Activated naive CD8-positive, alpha-beta T cell treated with anti-CD3 and anti-CD28 coated beads, Interleukin-2, amount 50 U/mL, for 24 hours (primary cell): Measurements from ENCODE around the gene SYCP2.

Experiments
- ATAC-seq: fragments of 150-1000 bp; cut with Tn5 transposase; one replicate; pipeline ENCODE4 v1.10.0; 2021
- DNase-seq: peaks from one replicate; pipeline ENCODE4 v3.0.0; 2021
- H3K27ac Mint-ChIP-seq: one replicate; pipeline ENCODE4 v1.8.0; 2021; ENCODE audit warnings: mild to moderate bottlenecking, mixed read lengths
- H3K27me3 Mint-ChIP-seq: one replicate; pipeline ENCODE4 v1.8.0; 2021; ENCODE audit warnings: mixed read lengths
- H3K36me3 Mint-ChIP-seq: one replicate; pipeline ENCODE4 v1.8.0; 2021; ENCODE audit warnings: low read depth, mixed read lengths
- H3K4me1 Mint-ChIP-seq: one replicate; pipeline ENCODE4 v1.8.0; 2021; ENCODE audit warnings: mixed read lengths
- H3K4me3 Mint-ChIP-seq: one replicate; pipeline ENCODE4 v1.8.0; 2021; ENCODE audit warnings: mild to moderate bottlenecking, moderate library complexity, mixed read lengths
- H3K9me3 Mint-ChIP-seq: one replicate; pipeline ENCODE4 v1.8.0; 2021; ENCODE audit warnings: mixed read lengths

The SYCP2 gene

GRCh38 chr20:59850018-59850641 is 83.3 kb downstream of the SYCP2 start:
- Mint-ChIP-seq H3K4me1 (no peaks in the 10 kb centered on the region), H3K27ac (no peak overlapping the region), H3K27me3 (no peaks in the 10 kb centered on the region), H3K9me3 (no peaks in the 10 kb centered on the region), H3K4me3 (no peak overlapping the region), H3K36me3 (no peaks in the 10 kb centered on the region)
- DNase-seq (no peak), ATAC-seq (no peak)

- no peaks in the 10 kb centered on the region for H3K4me1 Mint-ChIP-seq
- DNase-seq = no peak
- H3K27ac Mint-ChIP-seq = no peak overlapping the region
- H3K4me3 Mint-ChIP-seq = no peak overlapping the region
- H3K9me3 Mint-ChIP-seq = no peaks in the 10 kb centered on the region
- ATAC-seq = no peak
- H3K27me3 Mint-ChIP-seq = no peaks in the 10 kb centered on the region
- H3K36me3 Mint-ChIP-seq = no peaks in the 10 kb centered on the region
Measured at GRCh38 chr20:59848182-59848581, 85.3 kb downstream of the SYCP2 start.

DNA sequence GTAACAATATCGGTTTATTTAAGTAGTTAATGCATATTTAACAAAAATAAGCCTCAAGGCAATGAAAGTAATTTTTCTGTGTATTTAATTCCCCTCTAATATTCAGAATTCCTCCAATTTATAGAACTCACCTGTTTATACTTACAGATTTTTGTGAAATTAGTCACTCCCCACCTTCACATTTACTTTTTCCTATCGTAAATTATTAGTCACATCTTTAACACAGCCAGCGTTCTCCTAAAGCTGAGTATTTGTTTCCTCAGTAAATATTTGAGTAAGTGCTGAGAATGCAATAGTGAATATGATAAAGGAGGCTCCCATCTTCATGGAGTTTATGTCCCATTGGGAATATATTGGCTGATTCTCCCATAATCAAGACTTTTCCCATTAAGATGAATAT is 88.0 kb downstream of the SYCP2 start:
- Mint-ChIP-seq H3K4me1 (no peaks in the 10 kb centered on the region), H3K27me3 (peaks cover 3% of the 10 kb centered on the region), H3K9me3 (no peaks in the 10 kb centered on the region), H3K27ac (no peak overlapping the region), H3K36me3 (no peaks in the 10 kb centered on the region), H3K4me3 (no peak overlapping the region)
- DNase-seq (no peak), ATAC-seq (no peak)

DNA sequence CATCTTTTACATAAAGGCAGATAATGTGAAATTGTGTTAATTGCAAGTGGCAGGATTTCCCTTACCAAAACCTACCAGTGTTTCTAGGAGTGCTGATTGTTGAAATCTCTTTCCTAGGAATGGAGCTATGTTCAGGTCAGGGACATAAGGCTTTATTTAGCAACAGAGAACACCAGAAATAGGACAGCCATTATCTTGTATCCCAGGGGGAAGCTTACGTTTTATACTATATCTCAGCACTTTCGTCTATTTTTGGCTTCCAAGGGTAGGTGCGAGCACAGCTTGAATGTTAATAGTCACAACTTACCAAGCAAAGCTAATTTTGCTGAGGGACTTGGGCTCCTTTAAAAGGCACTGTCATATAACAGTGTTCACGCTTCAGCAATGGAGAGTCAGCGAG is 94.0 kb downstream of the SYCP2 start:
- Mint-ChIP-seq H3K27me3 (peaks cover 17% of the 10 kb centered on the region), H3K36me3 (no peaks in the 10 kb centered on the region), H3K27ac (no peak overlapping the region), H3K9me3 (no peaks in the 10 kb centered on the region), H3K4me1 (no peaks in the 10 kb centered on the region), H3K4me3 (no peak overlapping the region)
- no peak for DNase-seq
- ATAC-seq = no peak

DNA sequence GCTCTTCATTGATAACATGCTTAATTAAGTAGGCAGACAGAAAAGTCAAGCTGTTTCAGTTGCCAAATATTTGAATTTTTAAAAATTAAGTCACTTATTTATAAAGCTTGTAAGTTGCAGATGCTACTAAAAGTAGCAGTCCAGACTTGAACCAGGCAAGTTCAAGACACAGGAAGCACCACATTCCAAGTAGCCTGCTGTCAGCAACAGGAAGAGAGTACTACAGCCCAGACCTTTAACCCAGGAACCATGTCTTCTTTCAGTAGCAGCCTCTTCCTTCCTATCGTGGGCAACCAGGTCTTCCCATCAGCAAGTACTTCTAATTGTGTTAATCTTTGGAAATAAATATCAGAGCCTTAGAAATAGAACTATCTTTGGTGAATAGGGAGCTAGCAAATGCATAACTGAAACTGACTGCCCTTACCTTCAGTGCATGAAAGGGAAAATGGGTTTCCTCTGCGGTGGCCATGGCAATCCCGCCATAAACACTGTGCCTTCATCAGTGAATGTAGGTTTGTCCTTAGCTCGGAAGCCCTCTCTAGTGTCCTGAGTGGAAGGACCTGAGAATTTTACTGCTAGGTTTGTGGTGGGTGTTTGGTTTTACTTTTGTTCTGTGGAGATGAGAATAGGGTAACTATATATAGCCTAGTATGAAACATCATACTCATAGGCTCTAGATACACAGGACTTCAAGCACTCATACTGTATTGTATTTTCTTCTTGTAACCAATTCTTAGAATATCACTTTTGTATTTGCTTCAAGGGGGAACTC is 95.6 kb downstream of the SYCP2 start:
- no peak for DNase-seq
- Mint-ChIP-seq H3K4me1 (no peaks in the 10 kb centered on the region), H3K4me3 (no peak overlapping the region), H3K27me3 (peaks cover 20% of the 10 kb centered on the region), H3K36me3 (no peaks in the 10 kb centered on the region), H3K27ac (no peak overlapping the region), H3K9me3 (no peaks in the 10 kb centered on the region)
- no peak for ATAC-seq

DNA sequence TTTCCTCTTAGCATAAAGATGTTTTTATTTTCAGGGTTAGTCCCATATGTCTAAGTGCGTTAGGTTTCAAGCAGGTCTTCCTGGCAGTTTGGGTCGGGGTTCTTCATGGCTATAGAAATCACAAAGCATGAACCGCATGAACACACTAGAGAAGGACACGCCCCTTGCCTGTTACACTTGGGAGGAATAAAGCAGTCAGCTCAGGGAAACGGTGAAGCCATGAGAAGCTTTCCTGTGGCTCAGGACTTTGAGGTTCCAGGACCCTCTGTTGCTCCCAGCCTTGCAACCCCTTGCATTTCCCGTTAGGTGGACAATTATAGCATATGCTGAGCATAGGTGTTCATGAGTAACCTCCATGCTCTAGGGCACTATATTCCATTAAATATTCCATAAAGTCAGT is 96.7 kb downstream of the SYCP2 start:
- Mint-ChIP-seq H3K27me3 (peaks cover 20% of the 10 kb centered on the region), H3K4me3 (no peak overlapping the region), H3K36me3 (no peaks in the 10 kb centered on the region), H3K27ac (no peak overlapping the region), H3K9me3 (no peaks in the 10 kb centered on the region), H3K4me1 (no peaks in the 10 kb centered on the region)
- ATAC-seq (no peak), DNase-seq (no peak)

DNA sequence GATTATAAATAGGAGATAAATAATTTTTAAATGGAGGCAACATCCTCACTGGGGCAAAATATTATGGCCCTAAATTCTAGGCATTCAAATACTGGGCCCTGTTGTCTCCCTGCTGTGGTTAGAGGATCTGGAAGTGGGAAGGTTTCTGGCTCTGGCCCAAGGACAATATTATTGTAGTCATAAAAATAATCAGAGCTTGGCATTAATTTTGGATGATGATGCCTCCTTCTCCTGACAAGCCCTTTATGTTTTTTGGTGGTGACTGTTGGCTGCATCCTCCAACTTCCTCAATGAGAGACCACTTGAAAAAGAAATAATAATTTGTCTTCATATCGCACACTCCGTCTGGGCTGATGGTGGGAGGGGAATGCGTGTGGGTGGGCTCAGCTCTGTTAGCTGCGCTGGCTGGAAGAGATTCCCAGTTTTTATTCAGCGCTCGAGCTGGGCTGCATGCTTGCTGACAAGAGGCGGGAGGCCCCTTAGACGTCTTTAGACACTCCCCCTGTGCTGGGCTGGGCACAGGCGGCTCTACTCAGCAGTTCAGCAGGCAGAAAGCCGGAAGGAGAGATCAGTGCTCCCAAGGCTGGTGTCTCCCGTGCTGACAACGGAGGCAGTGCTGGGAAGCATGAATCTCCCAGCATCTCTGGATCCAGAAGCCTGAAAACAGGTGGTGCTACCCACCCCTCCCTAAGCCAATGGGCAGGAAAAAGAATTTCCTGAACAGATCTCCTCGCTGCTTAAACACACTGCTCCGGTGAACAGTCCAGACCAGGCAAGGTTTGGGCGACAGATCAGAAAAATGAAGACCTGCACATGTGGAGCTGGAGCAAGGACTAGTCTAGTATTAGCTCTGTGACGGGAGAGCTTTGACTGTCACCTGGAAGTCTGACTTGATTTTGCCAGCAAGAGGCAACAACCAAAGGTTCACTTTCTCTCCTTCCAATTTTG is 97.7 kb downstream of the SYCP2 start:
- Mint-ChIP-seq H3K36me3 (no peaks in the 10 kb centered on the region), H3K27ac (no peak overlapping the region), H3K4me3 (no peak overlapping the region), H3K4me1 (no peaks in the 10 kb centered on the region), H3K27me3 (peaks cover 20% of the 10 kb centered on the region), H3K9me3 (no peaks in the 10 kb centered on the region)
- DNase-seq (no peak), ATAC-seq (no peak)

DNA sequence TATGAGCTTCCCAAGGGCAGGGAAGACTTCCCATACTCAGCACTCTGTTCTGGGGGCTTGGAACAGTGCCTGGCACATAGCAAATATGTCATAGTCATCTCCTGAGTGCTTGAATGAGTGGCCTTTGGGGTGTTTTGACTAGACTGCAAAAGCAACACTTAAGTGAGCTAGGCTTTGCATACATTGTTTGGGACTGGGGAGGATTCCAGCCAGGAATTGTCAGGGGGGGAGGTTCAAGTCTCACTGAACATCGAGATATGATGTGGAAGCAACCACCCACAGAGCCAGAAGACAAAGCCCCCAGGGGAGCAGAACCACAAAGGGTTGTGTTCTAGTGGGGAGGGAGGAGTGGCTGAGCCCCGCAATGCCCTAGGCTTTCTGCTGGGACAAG is 98.4 kb downstream of the SYCP2 start:
- Mint-ChIP-seq H3K27ac (no peak overlapping the region), H3K36me3 (no peaks in the 10 kb centered on the region), H3K4me3 (no peak overlapping the region), H3K27me3 (peaks cover 22% of the 10 kb centered on the region), H3K4me1 (no peaks in the 10 kb centered on the region), H3K9me3 (no peaks in the 10 kb centered on the region)
- ATAC-seq (no peak), DNase-seq (no peak)

- no peak overlapping the region for H3K27ac Mint-ChIP-seq
- peaks cover 26% of the 10 kb centered on the region for H3K27me3 Mint-ChIP-seq
- no peaks in the 10 kb centered on the region for H3K36me3 Mint-ChIP-seq
Measured at GRCh38 chr20:59832406-59833363, 100.8 kb downstream of the SYCP2 start.

DNA sequence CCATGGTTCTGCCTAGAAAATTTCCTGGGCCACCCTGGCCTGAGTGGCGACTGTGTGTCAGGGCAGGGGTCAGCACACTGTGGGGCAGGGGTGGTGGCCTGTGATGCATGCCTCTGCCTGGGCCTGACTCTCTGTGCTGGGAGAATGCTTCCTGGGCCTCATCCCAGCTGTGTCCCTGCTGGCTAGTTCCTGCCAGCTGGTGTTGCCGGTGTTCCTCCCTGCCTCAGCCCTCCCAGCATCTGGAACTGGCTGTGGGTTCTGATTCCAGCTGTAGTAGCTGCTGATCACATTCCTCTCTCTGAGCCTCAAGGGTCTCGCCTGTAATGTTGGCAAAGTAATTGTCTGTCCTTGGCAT is 101.5 kb downstream of the SYCP2 start:
- no peaks in the 10 kb centered on the region for H3K9me3 Mint-ChIP-seq
- H3K36me3 Mint-ChIP-seq = no peaks in the 10 kb centered on the region
- H3K27ac Mint-ChIP-seq = no peak overlapping the region
- DNase-seq (no peak), ATAC-seq (no peak)
- peaks cover 26% of the 10 kb centered on the region for H3K27me3 Mint-ChIP-seq
- H3K4me3 Mint-ChIP-seq = no peak overlapping the region
- H3K4me1 Mint-ChIP-seq = no peaks in the 10 kb centered on the region

More at GRCh38 chr20:59832406-59833363, 100.8 kb downstream of the SYCP2 start:
- no peak for ATAC-seq
- Mint-ChIP-seq H3K4me1 (no peaks in the 10 kb centered on the region), H3K4me3 (no peak overlapping the region), H3K9me3 (no peaks in the 10 kb centered on the region)
- no peak for DNase-seq

DNA sequence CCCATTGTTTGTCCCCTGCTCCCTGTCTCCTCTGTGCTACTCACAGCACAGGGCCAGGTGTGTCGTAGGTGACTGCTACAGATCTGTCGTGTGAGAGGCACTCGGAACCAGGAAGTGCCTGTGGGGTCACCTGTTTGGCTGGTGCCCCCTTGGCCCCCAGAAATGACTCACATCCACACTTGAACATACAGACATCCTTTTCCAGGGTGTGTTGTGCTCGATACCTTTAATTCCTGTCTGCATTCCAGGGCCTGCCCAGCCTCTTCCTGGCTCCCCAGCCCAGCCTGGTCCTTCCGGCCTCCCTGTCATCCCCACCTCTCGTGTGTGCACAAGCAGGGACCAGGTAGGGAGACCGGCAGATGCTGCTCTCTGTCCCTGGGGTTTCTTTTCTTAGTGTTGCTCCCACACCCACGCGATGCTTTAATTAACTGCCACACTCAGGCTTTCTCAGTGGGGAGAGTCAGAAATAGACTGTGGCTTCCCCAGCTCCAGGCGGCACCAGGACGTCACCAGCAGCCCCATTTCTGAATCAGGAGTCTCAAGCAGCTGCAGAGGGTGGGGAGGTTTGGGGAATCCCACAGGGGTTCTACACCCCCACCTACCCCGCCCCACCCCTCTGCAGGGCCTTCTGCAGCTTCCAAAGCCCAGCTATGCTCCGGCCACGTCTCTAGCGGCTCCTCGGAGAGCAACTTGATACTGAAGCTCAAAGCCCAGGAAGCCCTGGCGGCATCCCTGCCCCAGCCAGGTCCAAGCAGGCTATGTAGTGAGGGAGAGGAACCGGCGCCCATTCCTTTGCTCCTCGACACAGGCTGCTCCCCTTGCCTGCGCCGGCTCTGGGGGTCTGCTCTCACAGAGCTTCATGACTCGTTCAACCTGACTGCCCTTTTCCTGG is 102.2 kb downstream of the SYCP2 start:
- H3K9me3 Mint-ChIP-seq = no peaks in the 10 kb centered on the region
- DNase-seq = no peak
- H3K27me3 Mint-ChIP-seq = peaks cover 25% of the 10 kb centered on the region
- no peaks in the 10 kb centered on the region for H3K4me1 Mint-ChIP-seq
- no peak overlapping the region for H3K27ac Mint-ChIP-seq
- H3K4me3 Mint-ChIP-seq = no peak overlapping the region
- no peak for ATAC-seq
- H3K36me3 Mint-ChIP-seq = no peaks in the 10 kb centered on the region

- DNase-seq (no peak), ATAC-seq (peak; percentile 10)
- no peak overlapping the region for H3K4me3 Mint-ChIP-seq
- H3K9me3 Mint-ChIP-seq = no peaks in the 10 kb centered on the region
- peaks cover 20% of the 10 kb centered on the region for H3K27me3 Mint-ChIP-seq
- H3K27ac Mint-ChIP-seq = no peak overlapping the region
- H3K4me1 Mint-ChIP-seq = no peaks in the 10 kb centered on the region
- no peaks in the 10 kb centered on the region for H3K36me3 Mint-ChIP-seq
Measured at GRCh38 chr20:59830665-59831023, 102.8 kb downstream of the SYCP2 start.
